G401.6 (cell line): ENCODE data around the gene CSNK2A1.
A peak's percentile ranks its signal among the peaks of the same experiment; 100 is the strongest.
"Not testable (repeated sequence)": the region's sequence is repeated elsewhere in the genome, so short reads cannot be mapped to it uniquely, and the experiment has no call there.

Experiments used
- FAIRE-seq: peaks from 2 replicates; lab custom pipeline; 2012; peaks lifted over from hg19 to GRCh38; lab: Jason Lieb, UNC

The CSNK2A1 gene

DNA sequence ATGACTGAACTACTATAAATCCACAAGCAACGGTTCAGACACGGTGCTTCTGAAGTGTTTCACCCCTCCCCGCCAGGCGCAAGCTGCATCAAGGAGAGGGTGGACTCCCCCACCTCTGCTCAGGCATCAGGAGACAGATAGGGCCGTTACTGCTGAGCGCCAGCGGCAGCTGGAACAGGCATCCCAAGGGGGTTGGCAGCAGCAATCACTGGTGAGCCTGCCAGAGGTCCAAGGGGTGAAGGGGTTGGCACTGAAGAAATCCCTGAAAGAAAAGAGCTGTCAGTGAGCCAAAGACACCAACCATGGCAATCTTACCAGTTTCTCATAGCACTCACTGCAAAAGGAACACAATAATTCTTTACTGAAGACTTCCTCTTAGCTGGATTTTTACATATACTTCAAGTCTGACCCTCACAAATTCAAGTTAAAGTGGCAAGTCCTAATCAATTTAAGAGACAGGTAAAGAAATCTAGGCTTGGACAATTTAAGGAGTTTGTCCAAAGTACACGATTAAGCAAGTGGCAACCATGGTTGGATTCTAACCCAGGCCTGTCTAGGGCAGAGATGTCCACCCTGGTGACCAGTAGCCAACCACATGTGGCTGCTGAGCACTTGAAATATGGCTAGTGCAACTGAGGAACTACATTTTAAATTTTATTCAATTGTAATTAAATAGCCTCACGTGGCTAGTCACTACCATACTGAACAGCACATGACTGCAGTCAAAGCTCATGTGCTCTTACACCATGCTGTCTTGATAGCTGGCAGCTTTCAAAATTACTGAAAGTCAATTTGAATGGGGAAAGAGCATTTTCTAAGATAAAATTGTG is 59.6 kb downstream of the CSNK2A1 start:
- FAIRE-seq = no peak

DNA sequence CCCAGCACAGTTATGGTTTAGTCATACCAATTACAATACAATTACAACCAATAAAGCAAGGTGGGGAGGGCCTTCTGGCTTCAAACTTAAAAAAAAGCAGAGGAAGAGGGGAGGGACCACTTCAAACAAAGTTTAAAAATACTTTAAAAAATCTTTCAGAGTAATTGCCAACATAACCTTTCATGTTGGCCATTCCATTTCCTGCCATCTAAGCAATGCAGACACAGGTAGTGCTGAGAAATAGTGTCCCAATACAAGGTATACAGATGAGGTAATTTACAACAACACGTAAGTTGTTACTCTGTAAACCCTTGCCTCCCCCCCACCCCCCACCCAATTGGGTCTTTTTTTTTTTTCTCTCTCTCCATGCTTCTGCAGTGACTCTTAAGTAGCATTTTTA is 62.4 kb downstream of the CSNK2A1 start:
- FAIRE-seq = no peak

DNA sequence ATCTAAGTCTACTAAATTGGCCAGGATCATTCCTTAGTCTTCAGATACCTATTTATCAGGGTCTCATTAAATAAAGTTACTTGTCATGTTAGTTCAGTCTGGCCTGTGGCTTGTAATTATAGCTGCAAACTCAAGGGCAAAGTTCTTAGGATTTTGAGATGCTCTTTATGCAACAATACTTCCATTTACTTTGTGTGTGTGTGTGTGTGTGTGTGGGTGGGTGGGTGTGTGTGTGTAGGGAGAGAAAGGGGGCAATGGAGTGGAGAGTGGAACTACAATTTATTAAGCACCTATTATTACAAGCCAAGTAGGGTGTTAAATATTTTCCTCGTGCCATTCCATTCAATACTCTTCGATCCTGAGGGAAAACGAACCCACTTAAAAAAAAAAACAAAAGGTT is 63.5 kb downstream of the CSNK2A1 start:
- no peak for FAIRE-seq

GRCh38 chr20:479487-479886 is 64.1 kb downstream of the CSNK2A1 start:
- FAIRE-seq = peak; percentile 57

GRCh38 chr20:478949-479429 is 64.6 kb downstream of the CSNK2A1 start:
- peak; percentile 96 for FAIRE-seq

DNA sequence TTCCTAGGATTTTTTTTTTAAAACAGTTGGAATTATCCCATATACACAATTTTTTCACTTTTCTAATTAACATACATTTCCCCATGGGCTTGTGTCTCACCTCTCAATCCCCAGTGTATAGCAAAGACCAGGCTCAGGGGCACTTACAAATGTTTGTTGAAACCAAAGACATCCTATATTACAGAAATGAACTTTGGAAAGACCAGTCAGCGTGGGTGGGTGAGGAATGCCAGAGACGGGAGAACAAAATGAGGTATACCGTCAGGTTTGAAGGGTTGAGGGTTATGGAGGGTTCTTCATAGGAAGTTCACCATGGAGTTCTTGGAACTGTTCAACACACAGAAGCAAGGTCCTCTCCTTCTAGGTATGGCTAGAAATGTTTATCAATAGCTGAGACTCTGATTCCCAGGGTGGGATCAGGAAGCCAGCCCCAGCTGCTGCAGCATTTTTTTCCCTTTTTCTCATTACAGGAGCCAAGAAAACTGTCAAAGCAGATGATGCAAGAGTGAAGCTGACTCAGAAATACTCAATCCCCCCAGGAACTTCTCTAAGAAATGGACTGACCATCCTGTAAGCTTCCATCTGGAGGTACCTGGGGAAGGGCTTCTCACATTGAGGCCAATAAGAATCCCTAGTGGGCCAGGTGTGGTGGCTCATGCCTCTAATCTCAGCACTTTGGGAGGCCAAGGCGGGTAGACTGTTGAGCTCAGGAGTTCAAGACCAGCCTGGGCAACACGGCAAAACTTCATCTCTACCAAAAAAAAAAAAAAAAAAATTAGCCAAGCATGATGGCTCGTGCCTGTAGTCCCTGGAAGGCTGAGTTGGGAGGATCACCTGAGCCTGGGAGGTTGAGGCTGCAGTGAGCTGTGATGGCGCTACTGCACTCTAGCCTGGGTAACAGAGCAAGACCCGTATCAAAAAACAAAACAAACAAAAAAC is 65.3 kb downstream of the CSNK2A1 start:
- FAIRE-seq = no peak

DNA sequence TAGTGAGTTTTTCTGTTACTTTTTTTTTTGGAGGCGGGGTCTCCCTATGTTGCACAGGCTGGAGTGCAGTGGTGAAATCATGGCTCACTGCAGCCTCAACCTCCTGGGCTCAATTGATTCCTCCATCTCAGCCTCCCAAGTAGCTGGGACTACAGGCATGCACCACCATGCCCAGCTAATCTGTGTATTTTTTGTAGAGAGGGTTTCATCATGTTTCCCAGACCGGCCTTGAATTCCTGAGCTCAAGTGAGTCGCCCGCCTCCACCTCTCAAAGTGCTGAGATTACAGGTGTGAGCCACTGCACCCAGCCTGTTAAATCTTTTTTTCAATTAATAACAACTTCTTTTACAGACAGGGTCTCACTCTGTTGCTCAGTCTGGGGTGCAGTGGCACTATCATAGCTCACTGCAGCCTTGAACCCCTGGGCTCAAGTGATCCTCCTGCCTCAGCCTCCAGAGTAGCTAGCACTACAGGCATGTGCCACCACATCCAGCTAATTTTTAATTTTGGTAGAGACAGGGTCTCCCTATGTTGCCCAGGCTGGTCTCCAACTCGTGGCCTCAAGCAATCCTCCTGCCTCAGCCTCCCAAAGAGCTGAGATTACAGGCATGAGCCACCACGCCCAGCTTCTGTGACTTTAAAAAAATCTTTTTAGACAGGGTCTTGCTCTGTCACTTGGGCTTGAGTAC is 66.9 kb downstream of the CSNK2A1 start:
- not testable (repeated sequence) for FAIRE-seq

DNA sequence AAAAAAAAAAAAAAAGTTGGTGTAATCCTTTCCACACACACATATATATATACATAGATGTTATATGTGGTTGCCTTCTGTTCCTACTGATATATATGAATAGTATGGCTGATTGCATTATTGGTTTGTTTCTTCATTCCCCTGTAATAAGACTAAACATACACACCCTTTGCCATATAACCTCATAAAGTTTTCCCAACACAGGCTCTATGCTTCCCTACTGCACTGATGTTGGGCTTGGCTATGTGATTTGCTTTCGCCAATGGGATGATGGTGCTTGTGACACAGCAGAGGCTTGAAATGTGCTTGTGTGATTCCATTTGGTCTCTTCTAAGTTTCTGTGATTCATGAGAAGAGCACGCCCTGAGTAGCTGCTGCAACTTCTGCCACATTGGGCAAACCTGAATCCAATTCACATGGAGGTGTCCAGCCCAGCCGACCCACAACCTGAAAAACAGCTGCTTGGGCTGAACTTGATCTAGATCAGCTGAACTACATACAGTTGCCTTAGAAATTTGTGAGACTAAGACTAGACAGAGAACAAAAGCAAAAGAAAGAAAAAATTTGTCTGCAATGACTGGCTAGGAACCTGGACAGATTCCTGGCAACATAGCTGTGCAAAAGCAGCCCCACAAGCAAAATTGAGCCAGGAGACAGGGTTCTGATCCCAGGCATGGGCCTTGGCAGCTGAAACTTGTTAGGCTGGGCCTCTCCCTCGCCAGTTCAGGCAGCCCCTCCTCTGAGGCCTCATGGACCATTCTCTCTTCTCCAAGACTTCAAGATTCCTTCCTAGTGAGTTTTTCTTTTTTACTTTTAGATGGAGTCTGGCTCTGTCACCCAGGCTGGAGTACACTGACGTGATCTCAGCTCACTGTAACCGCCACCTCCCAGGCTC is 67.9 kb downstream of the CSNK2A1 start:
- no peak for FAIRE-seq

- FAIRE-seq = no peak
Observed at GRCh38 chr20:474581-474980, 69.0 kb downstream of the CSNK2A1 start.

- no peak for FAIRE-seq
Observed at GRCh38 chr20:472889-473292, 70.7 kb downstream of the CSNK2A1 start.

DNA sequence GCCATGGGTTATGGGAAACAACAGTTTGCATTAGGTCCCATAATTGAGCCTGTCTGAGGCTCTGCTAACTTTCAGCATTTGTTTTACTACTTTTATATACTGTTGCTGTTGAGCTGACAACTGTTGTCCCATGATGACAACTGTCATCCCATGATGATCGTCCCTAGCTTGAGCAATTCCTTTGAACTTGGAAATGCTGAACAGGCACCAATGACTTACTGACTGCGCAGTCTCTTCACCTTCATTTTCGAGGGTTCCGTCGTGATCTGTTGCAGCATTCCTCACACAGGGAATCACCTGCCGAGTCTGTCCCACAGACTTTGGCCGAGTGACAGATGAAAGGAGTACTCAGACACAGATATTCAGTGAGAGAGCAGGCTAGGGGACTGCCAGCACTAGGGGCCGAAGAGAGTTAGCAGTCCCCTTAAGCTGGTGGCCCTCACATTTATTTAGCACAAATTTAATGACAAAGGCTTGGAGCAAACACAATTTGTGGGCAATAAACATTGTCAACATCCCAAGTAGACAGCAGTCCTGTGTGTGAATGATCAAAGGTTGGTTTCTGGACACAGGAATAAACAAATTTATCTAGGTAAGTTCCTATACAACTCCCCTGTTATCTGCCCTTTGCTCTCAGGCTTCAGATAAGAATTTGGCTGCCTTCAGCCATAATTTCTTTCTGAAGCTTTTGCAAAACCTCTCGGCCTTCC is 71.3 kb downstream of the CSNK2A1 start:
- FAIRE-seq = no peak

DNA sequence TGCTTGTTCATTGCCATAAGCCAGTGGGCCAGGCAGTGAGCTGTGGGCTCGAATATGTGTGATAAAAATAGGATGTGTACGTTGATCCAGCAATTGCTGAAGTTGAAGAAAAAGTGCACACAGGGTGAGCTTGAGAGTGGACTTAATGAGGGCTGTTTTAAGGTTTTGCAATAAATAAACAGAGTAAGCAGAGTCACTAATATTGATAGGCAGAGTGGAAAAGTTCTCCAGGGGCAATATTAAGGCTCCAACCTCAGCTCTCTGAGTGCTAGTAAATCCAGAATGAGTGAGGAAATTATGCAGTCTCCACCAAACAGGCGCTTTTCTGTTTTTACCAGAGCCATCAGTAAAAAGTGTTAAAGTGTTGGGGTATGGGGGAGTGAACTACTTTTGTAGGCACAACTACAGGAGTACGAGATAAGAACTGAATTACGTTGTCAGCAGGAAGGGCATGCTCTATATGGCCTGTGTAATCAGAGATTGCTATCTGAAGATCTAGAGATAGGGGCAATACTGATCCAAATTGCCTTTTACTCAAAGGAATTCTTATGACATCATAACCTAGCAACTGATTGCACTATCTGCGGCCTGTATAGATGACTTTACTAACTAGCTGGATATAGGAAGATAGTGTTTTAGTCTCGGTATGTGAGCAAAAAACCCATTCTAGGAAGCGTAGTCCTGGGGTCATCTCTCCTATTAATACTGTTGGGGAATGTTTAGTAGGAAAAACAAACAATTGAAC is 73.7 kb downstream of the CSNK2A1 start:
- FAIRE-seq = no peak

DNA sequence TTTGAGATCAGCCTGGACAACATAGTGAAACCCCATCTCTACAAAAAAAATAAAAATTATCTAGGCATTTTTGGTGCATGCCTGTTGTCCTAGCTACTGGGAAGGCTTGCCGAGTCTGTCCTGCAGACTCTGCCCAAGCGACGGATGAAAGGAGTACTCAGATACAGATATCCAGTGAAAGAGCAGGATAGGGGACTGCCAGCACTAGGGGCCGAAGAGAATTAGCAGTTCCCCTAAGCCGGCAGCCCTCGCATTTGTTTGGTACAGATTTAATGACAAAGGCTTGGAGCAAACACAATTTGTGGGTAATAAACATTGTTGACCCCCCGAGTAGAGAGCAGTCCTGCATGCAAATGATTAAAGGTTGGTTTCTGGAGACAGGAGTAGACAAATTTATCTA is 75.8 kb downstream of the CSNK2A1 start:
- no peak for FAIRE-seq

- peak; percentile 25 for FAIRE-seq
Observed at GRCh38 chr20:462199-462991, 81.2 kb downstream of the CSNK2A1 start, which contains the start of gene TBC1D20. TBC1D20 (minus strand) TSS chr20:462533; CDS start chr20:462405, 128 bp downstream.

DNA sequence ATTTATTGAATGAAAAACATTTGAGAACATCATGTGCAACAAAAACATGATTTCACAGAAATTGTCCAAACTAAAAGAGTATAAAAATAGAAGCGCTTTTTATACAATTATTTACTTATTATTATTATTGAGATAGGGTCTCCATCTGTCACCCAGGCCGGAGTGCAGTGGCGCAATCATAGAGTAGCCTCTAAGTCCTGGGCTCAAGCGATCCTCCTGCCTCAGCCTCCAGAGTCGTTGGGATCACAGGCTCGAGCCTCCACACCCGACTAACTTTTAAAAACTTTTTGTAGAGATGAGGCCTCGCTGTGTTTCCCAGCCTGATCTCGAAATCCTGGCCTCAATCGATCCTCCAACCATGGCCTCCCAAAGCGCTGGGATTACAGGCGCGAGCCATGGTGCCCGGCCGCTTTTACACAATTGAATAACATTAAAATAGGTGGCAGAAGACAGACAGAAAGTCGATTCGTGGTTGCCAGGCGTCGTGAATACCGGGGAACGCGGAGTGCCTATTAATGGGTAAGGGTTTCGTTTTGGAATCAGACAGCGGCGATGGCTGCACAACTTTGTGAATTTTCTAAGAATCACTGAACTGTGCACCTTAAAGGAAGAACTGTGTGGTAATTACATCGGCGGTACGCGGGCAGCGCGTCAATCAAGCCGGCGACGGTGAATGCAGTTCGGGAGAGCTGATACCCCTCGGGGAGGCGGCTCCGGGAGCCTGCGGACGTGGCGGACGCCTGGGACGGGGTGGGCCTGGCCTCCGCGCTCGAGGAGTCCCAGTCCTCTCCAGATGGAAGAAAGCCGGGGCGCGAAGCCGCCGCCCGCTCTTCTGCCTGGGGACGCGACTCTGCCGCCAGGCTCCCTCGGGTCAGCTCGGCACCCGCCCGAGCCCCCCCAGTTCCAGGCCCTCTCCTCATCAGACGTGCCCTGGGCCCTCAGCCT is 82.1 kb downstream of the CSNK2A1 start:
- no peak for FAIRE-seq

- no peak for FAIRE-seq
Observed at GRCh38 chr20:460707-461106, 82.9 kb downstream of the CSNK2A1 start.

DNA sequence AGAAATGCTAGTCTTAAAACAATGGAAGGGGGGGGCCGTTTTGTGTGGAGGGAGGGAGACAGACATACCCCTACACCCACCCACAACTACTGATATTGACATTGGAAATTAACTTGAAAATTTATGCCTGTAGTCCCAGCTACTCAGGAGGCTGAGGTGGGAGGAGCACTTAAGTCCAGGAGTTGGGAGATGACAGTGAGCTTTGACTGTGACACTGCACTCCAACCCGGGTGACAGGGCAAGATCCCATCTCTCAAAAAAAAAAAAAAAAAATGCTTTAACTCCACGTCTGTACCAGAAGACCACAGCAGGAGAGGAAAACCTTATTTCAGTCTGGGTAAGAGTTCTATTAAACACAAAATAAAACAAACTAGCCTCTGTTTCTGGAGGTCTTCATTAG is 83.4 kb downstream of the CSNK2A1 start:
- FAIRE-seq = no peak

DNA sequence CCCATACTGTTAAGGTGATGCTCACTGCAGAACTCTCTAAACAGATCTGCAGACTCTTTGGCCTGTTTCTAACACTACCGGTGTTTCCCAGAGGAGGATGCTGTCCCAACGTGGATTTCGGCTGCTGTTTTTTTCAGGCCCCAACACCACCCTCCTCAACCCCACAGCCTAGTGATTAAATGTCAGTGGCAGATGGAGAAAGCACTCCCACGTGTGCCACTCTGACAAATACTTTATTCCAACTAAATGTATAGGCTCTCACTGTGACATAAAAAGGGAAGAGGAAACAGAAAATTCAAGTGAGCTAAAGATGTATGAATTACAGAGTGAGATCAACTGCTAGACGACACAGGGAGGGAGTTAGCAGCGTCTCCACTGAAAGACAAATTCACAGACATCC is 84.8 kb downstream of the CSNK2A1 start:
- no peak for FAIRE-seq
